GM10248 (cell line): ENCODE results near the gene STARD10.

Experiments
- CTCF ChIA-PET: fragments of 300-600 bp; sonication (Branson Sonifier 250); formaldehyde crosslinking; extraction: SDS; loops from one replicate; lab custom pipeline; 2021; ENCODE audit warnings: antibody characterized with exemption; lab: Yijun Ruan, JAX
- POLR2A ChIA-PET: fragments of 350-650 bp; sonication (Branson Sonifier 250); formaldehyde crosslinking; extraction: SDS; loops from one replicate; lab custom pipeline; 2020; ENCODE audit warnings: antibody characterized with exemption; lab: Yijun Ruan, JAX
- DNase-seq: peaks from one replicate; pipeline ENCODE4 v3.0.0; 2012; ENCODE audit errors: extremely low spot score
- TF ChIP-seq, protein P1 (sequence below): IDR thresholded peaks from 2 replicates; pipeline ENCODE4 v1.5.1; 2012; ENCODE audit warnings: mild to moderate bottlenecking, low read depth; ENCODE audit errors: extremely low read depth, missing control alignments, control extremely low read depth

STARD10 gene

DNA sequence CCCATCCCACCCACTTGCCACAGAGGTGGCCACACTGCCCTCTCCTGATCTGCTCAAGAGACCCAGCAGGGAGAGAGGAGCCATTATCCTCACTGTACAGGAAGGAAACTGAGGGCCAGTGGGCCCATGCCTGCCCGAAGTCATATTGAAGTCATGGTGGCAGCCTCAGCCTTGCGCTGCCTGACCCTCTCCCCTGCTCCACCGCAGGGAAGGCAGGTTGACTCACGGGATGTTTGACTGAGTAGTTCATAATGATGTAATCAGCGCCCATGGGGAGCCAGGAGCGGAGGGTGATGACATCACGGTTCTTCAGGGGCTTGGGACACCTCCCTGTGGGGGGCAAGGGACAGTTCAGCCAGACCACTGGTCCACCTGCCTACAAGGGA, 35.5 kb downstream of the STARD10 start:
- TF ChIP-seq, protein P1, sequence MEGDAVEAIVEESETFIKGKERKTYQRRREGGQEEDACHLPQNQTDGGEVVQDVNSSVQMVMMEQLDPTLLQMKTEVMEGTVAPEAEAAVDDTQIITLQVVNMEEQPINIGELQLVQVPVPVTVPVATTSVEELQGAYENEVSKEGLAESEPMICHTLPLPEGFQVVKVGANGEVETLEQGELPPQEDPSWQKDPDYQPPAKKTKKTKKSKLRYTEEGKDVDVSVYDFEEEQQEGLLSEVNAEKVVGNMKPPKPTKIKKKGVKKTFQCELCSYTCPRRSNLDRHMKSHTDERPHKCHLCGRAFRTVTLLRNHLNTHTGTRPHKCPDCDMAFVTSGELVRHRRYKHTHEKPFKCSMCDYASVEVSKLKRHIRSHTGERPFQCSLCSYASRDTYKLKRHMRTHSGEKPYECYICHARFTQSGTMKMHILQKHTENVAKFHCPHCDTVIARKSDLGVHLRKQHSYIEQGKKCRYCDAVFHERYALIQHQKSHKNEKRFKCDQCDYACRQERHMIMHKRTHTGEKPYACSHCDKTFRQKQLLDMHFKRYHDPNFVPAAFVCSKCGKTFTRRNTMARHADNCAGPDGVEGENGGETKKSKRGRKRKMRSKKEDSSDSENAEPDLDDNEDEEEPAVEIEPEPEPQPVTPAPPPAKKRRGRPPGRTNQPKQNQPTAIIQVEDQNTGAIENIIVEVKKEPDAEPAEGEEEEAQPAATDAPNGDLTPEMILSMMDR = no peak
- ChIA-PET CTCF (interaction anchor here (1.5 to 1.7 kb wide), 2 partner anchors 33 to 36 kb away, joined by 5 to 8 read pairs; partner anchors contain the start of gene STARD10), POLR2A (no interaction called here)
- DNase-seq = no peak

DNA sequence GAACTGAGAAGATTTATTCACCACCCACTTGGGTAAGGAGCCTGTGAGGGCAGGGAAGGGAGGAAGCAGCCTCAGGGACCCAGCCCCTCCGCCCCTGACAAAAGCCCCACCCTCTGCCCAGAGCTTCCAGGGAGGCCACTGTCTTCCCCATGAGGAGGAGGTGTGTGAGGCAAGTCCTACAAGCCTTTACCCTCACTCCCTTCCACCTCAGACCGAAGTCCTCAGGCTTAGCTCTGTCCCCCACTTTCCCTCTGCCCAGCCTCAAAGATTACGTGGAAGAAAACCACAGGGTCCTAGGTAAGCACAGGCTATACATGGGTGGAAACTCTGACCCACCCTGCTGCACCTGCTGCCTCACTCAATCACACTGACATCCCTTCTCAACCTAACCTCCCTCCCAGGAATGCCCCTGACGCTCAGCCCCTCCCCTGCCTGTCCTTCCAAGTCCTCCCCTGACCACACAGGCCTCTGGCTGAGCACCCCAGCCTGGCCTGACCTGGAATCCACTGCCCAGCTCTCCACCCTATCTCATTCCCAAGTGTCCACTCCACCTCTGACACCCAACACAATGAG, 38.0 kb downstream of the STARD10 start:
- POLR2A ChIA-PET = no interaction called here
- CTCF ChIA-PET = interaction anchor here (1.1 kb wide), 1 partner anchor 9 kb away, joined by 4 read pairs; no protein-coding TSS in a partner anchor
- TF ChIP-seq, protein P1 = no peak
- DNase-seq = no peak

DNA sequence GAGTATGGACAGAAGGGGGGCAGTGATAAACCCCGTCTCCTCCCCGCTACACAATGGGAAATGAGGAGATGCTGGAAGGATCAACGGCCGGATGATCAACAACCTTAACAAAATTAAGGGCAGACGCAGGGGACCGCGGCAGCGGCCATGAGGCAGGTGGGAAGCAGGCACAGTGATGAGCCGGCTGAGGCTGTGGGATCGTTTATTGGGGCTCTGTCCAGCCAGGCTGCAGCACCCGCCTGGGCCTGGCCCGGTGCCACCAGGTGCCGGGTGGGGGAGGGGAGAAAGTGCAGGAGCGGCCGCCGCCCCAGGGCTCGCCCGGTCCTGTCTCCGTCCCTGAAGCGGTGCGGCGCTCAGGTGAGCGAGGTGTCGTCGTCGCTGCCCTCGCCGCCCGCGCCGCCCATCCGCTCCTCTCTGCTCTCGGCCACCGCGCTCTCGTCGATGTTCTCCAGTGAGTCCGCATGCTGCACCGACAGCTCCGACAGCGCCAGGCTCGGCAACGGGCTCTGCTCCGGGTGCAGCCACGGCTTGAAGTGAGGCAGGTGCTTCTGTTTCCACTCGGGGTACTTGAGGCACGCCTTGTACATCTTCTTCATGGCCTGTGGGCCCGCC, 39.2 kb downstream of the STARD10 start:
- ChIA-PET CTCF (no interaction called here), POLR2A (no interaction called here)
- DNase-seq = no peak
- TF ChIP-seq, protein P1 = no peak

DNA sequence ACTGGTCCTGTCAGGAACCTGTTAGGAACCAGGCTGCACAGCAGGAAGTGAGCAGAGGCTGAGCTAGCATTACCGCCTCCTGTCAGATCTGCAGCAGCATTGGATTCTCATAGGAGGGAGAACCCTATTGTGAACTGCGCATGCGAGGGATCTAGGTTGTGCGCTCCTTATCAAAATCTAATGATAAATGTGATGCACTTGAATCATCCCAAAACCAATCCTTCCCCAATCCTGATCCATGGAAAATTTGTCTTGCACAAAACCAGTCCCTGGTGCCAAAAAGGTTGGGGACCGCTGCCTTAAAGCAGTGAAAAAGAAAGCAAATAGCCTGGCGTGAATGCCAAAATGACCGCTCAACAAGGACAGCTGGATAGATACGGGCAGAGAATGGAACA, 39.7 kb downstream of the STARD10 start:
- TF ChIP-seq, protein P1 = no peak
- CTCF ChIA-PET = interaction anchor here (1.0 kb wide), 1 partner anchor 39 kb away, joined by 3 read pairs; no protein-coding TSS in a partner anchor
- POLR2A ChIA-PET = no interaction called here
- no peak for DNase-seq

DNA sequence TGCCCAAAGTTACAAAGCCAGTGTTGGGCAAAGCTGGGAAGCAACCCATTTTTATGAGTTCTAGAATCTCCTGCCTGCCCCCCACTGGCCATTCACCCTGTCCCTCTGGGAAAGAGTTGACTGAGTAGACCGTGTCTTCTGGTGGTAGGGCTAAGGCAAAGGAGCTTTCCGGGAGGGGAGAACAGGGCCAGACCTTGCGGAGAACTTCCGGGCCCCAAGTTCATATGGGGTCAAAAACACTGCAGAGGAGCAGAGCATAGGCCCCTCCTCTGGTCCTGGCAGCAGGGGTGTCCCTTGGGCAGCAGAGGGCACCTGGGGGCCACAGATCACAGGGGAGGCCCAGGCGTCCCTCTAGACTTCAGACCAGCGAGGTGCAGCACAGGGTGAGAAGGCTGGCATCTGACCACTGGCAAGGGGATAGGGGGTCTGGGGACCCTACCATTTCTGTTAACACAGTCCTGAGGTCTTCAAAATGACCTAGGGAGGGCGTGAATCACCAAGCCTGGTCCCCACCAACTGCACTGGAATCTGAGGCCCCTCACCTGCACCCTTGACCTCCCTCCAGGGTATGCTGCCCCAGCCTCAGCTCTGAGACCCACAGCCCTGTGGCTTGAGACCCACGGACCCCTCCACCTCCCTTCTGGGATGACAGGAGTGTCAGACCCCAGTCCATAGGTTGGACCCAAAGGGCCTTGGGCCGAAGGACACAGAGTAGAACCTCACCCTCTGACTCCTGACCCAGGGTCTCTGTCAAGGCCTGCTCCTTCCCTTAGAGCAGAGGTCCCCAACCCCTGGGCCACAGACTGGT, 40.3 kb downstream of the STARD10 start:
- TF ChIP-seq, protein P1 = peak; percentile 21
- no peak for DNase-seq
- ChIA-PET CTCF (interaction anchor here (0.7 to 1.4 kb wide), 6 partner anchors 8 to 41 kb away, joined by 3 to 4 read pairs (median 4); partner anchors contain the start of gene STARD10), POLR2A (no interaction called here)
